Gastrocnemius medialis (tissue), 4 donors: ENCODE measurements around the gene ROR2. TPM values are rescaled to one million over a fixed set of nuclear protein-coding genes. Genes with fewer than 3 reads are reported as not detected.

Experiments
- ATAC-seq, 2 donors: fragments of 150-250 bp; one replicate each; pipeline ENCODE4 v1.9.1; 2016
- DNase-seq, 2 donors: peaks; one replicate each; pipeline ENCODE4 v3.0.0-alpha.2; 2019
- H3K27ac ChIP-seq, 4 donors: fragments of 200-600 bp; sonication (generic); 1 replicate in 1 of 4; 2 replicates in 3 of 4; pipeline ENCODE4 v1.5.1; 2016 to 2018; ENCODE audit warnings: mild to moderate bottlenecking in 2 of 4, moderate library complexity in 1 of 4
- H3K27me3 ChIP-seq, 3 donors: fragments of 200-600 bp; sonication (generic) in 2 of 3; 1 replicate in 1 of 3; 2 replicates in 2 of 3; pipeline versions ENCODE4 v1.5.1 to v1.6.0; 2016 to 2019; ENCODE audit warnings: mild to moderate bottlenecking in 1 of 3, moderate library complexity in 1 of 3
- H3K36me3 ChIP-seq, 2 donors: fragments of 200-600 bp; sonication (generic) in 1 of 2; one replicate each; pipeline ENCODE4 v1.5.1; 2017 to 2018
- H3K4me1 ChIP-seq, 2 donors: fragments of 200-600 bp; sonication (generic) in 1 of 2; one replicate each; pipeline ENCODE4 v1.5.1; 2016 to 2017; ENCODE audit warnings: mild to moderate bottlenecking in 2 of 2
- H3K4me3 ChIP-seq, 4 donors: fragments of 200-600 bp; sonication (generic) in 3 of 4; 1 replicate in 1 of 4; 2 replicates in 3 of 4; pipeline ENCODE4 v1.5.1; 2016 to 2019; ENCODE audit warnings: mild to moderate bottlenecking in 2 of 4
- H3K9me3 ChIP-seq, 3 donors: fragments of 200-600 bp; sonication (generic) in 2 of 3; 1 replicate in 1 of 3; 2 replicates in 2 of 3; pipeline ENCODE4 v1.5.1; 2016 to 2019
- CTCF ChIP-seq, 5 experiments: fragments of 450-650 bp in 3 of 5; fragments of 200-600 bp in 2 of 5; sonication (generic) in 2 of 5; IDR thresholded peaks in 4 of 5; conservative IDR thresholded peaks in 1 of 5; 1 replicate in 4 of 5; 2 replicates in 1 of 5; pipeline ENCODE4 v1.5.1; 2016 to 2019; ENCODE audit warnings: antibody characterized with exemption in 5 of 5, mild to moderate bottlenecking in 3 of 5, moderate library complexity in 3 of 5
- POLR2A ChIP-seq, 2 donors: fragments of 450-650 bp; IDR thresholded peaks; one replicate each; pipeline ENCODE4 v1.6.1; 2017; ENCODE audit warnings: antibody characterized with exemption in 2 of 2, mild to moderate bottlenecking in 2 of 2, moderate library complexity in 2 of 2
- in situ Hi-C, 4 donors: fragments of 200-750 bp; cut with MboI; loops; one replicate each; pipeline versions ENCODE4 v1.15.0 to v1.8.0; 2017; ENCODE audit warnings: low sequenced_read_pairs in 4 of 4
- intact Hi-C: fragments of 100-400 bp; cut with DNase I; formaldehyde crosslinking; loops from one replicate; pipeline ENCODE4 v1.15.1; 2023; ENCODE audit warnings: low total_unique reads
- total RNA-seq, 4 donors: library from RNA; depleted of rRNA; stranded (reverse); fragments of >200 nt; gene quantifications; one replicate each; pipeline versions ENCODE4 v1.1.0 to v1.2.3, GENCODE V29; 2016

The ROR2 gene
- total RNA-seq, 4 donors from 2014 or later: 0.15 to 1.2 (median 0.61) TPM

- TF ChIP-seq CTCF (IDR thresholded peaks at IDR 0.05 in 4 of 5, conservative IDR thresholded peaks at IDR 0.05 in 1 of 5) (no peak), POLR2A (IDR thresholded peaks at IDR 0.05) (no peak)
- no peak for ATAC-seq
- intact Hi-C loops (no loop called here), in situ Hi-C loops (no loop called here)
- Histone ChIP-seq H3K4me1 (no peaks in the 10 kb centered on the region), H3K4me3 (no peak overlapping the region), H3K27me3 (no peaks in the 10 kb centered on the region), H3K9me3 (no peaks in the 10 kb centered on the region), H3K27ac (no peak overlapping the region), H3K36me3 (no peaks in the 10 kb centered on the region)
- DNase-seq: no peak
Observed at GRCh38 chr9:91735049-91735448, 215.0 kb downstream of the ROR2 start.

- TF ChIP-seq POLR2A (IDR thresholded peaks at IDR 0.05) (no peak), CTCF (IDR thresholded peaks at IDR 0.05 in 4 of 5, conservative IDR thresholded peaks at IDR 0.05 in 1 of 5) (peak; percentile 42 to 89 (median 69))
- intact Hi-C loops: no loop called here
- DNase-seq (peak in 1 of 2 donors; percentile 56), ATAC-seq (peak; percentile 47 to 81)
- Histone ChIP-seq H3K27me3 (no peaks in the 10 kb centered on the region), H3K9me3 (no peaks in the 10 kb centered on the region), H3K27ac (no peak overlapping the region), H3K4me1 (no peaks in the 10 kb centered on the region), H3K36me3 (no peaks in the 10 kb centered on the region), H3K4me3 (no peak overlapping the region)
- in situ Hi-C loops: no loop called here
Observed at GRCh38 chr9:91734371-91734981, 215.6 kb downstream of the ROR2 start.

DNA sequence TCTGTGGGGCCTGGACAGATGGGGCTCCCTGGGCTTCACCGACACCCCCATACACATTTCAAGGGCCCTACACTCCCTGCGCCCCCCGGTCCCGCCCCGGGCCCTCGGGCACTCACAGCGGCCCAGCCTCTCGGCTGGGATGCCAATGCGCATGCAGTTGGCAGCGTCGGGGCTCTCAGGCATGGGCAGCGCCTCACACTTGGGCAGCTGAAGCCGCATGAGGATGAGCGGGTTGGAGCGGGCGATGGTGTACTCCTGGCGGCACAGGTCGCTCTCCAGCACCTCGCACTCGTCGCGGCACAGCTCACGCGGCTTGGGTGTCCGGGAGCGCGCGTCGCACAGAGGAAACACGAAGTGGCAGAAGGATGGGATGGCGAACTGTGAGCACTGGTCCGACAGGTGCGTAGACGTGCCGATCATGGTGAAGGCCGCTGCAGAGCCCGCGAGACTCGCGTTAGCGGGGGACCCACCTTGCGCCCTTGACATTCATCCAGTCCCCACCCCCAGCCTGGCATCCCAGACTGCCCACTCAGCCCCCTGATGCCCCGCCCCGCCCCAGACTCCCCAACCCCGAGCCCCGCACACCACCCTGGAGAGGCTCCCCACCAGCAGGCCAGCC is 216.9 kb downstream of the ROR2 start:
- H3K4me3 ChIP-seq: no peak overlapping the region
- intact Hi-C loops (no loop called here), in situ Hi-C loops (no loop called here)
- H3K36me3 ChIP-seq: no peaks in the 10 kb centered on the region
- DNase-seq (no peak), ATAC-seq (no peak)
- no peak for TF ChIP-seq CTCF (IDR thresholded peaks at IDR 0.05 in 4 of 5, conservative IDR thresholded peaks at IDR 0.05 in 1 of 5)
- no peaks in the 10 kb centered on the region for H3K4me1 ChIP-seq
- no peak overlapping the region for H3K27ac ChIP-seq
- H3K9me3 ChIP-seq: no peaks in the 10 kb centered on the region
- no peaks in the 10 kb centered on the region for H3K27me3 ChIP-seq

GRCh38 chr9:91732187-91733005 is 217.6 kb downstream of the ROR2 start:
- ATAC-seq: no peak
- no peaks in the 10 kb centered on the region for H3K9me3 ChIP-seq
- DNase-seq: no peak
- no peaks in the 10 kb centered on the region for H3K4me1 ChIP-seq
- no peak overlapping the region for H3K4me3 ChIP-seq
- H3K27me3 ChIP-seq: no peaks in the 10 kb centered on the region
- no peaks in the 10 kb centered on the region for H3K36me3 ChIP-seq
- in situ Hi-C loops (no loop called here), intact Hi-C loops (no loop called here)
- no peak for TF ChIP-seq POLR2A (IDR thresholded peaks at IDR 0.05)
- no peak overlapping the region for H3K27ac ChIP-seq

- no peak for TF ChIP-seq POLR2A (IDR thresholded peaks at IDR 0.05)
- TF ChIP-seq CTCF (IDR thresholded peaks at IDR 0.05 in 4 of 5, conservative IDR thresholded peaks at IDR 0.05 in 1 of 5): no peak
- no peaks in the 10 kb centered on the region for H3K4me1 ChIP-seq
- no peak overlapping the region for H3K27ac ChIP-seq
- intact Hi-C loops (no loop called here), in situ Hi-C loops (no loop called here)
- DNase-seq: no peak
- no peak for ATAC-seq
- no peak overlapping the region for H3K4me3 ChIP-seq
- no peaks in the 10 kb centered on the region for H3K9me3 ChIP-seq
- H3K36me3 ChIP-seq: no peaks in the 10 kb centered on the region
- no peaks in the 10 kb centered on the region for H3K27me3 ChIP-seq
Observed at GRCh38 chr9:91730806-91731205, 219.2 kb downstream of the ROR2 start.
